ENCODE results near the gene STRA8. TPM values are rescaled to one million over a fixed set of nuclear protein-coding genes. Genes with fewer than 3 reads are reported as not detected.

Gene STRA8, protein sequence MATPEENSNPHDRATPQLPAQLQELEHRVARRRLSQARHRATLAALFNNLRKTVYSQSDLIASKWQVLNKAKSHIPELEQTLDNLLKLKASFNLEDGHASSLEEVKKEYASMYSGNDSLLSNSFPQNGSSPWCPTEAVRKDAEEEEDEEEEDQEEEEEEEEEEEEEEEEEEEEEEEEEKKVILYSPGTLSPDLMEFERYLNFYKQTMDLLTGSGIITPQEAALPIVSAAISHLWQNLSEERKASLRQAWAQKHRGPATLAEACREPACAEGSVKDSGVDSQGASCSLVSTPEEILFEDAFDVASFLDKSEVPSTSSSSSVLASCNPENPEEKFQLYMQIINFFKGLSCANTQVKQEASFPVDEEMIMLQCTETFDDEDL
- not detected in 2 replicates for total RNA-seq (2012; rRNA removed)

- Histone ChIP-seq H3K36me3 (ENCODE audit: insufficient read depth, low read length) (no peaks in the 10 kb centered on the region), H3K9me3 (replicated peaks; ENCODE audit: low read length) (no peaks in the 10 kb centered on the region), H3K27me3 (ENCODE audit: control insufficient read depth, insufficient read depth, low read length) (no peaks in the 10 kb centered on the region), H3K9ac (ENCODE audit: low read depth, low read length) (no peak within 1 kb of the TSS), H3K4me1 (ENCODE audit: control insufficient read depth, insufficient read depth, low read length) (no peaks in the 10 kb centered on the region), H3K4me3 (ENCODE audit: low read length) (no peak within 1 kb of the TSS), H3K4me2 (ENCODE audit: low read length) (no peak within 1 kb of the TSS)
Measured at GRCh38 chr7:135233570-135233969, at the start of gene STRA8. TSS of gene STRA8 (plus strand) at chr7:135233838. CDS start at chr7:135240525, 6,687 bp downstream.

- Histone ChIP-seq H3K4me1 (ENCODE audit: control insufficient read depth, insufficient read depth, low read length) (no peaks in the 10 kb centered on the region), H3K36me3 (ENCODE audit: insufficient read depth, low read length) (peaks cover 37% of the 10 kb centered on the region), H3K9me3 (replicated peaks; ENCODE audit: low read length) (peaks cover 20% of the 10 kb centered on the region), H3K27me3 (ENCODE audit: control insufficient read depth, insufficient read depth, low read length) (no peaks in the 10 kb centered on the region), H3K4me3 (ENCODE audit: low read length) (no peak overlapping the region), H3K9ac (ENCODE audit: low read depth, low read length) (no peak overlapping the region), H3K4me2 (ENCODE audit: low read length) (no peak overlapping the region)
Measured at GRCh38 chr7:135184254-135184841, 49.3 kb upstream of the STRA8 start.

GRCh38 chr7:135185471-135186260 is 48.0 kb upstream of the STRA8 start:
- Histone ChIP-seq H3K9ac (ENCODE audit: low read depth, low read length) (no peak overlapping the region), H3K9me3 (replicated peaks; ENCODE audit: low read length) (peaks cover 20% of the 10 kb centered on the region), H3K4me1 (ENCODE audit: control insufficient read depth, insufficient read depth, low read length) (no peaks in the 10 kb centered on the region), H3K36me3 (ENCODE audit: insufficient read depth, low read length) (peaks cover 37% of the 10 kb centered on the region), H3K4me2 (ENCODE audit: low read length) (no peak overlapping the region), H3K4me3 (ENCODE audit: low read length) (no peak overlapping the region), H3K27me3 (ENCODE audit: control insufficient read depth, insufficient read depth, low read length) (no peaks in the 10 kb centered on the region)

DNA sequence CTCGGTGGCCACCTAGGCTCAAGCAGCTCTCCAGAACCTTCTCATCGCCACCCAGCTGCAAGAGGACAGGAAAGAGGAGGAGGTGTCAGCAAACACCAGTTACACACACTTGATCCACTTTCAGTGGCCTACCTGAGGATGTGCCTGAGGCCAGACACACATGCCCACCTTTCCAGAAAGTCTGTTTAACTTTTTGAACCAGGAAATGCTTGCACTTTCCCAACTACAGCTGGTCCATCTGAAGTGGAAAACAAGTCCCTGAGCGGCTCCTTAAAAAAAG is 47.4 kb upstream of the STRA8 start:
- Histone ChIP-seq H3K9ac (ENCODE audit: low read depth, low read length) (no peak overlapping the region), H3K4me3 (ENCODE audit: low read length) (no peak overlapping the region), H3K36me3 (ENCODE audit: insufficient read depth, low read length) (peaks cover 37% of the 10 kb centered on the region), H3K27me3 (ENCODE audit: control insufficient read depth, insufficient read depth, low read length) (no peaks in the 10 kb centered on the region), H3K4me1 (ENCODE audit: control insufficient read depth, insufficient read depth, low read length) (no peaks in the 10 kb centered on the region), H3K4me2 (ENCODE audit: low read length) (no peak overlapping the region), H3K9me3 (replicated peaks; ENCODE audit: low read length) (peaks cover 17% of the 10 kb centered on the region)

- Histone ChIP-seq H3K4me3 (ENCODE audit: low read length) (no peak overlapping the region), H3K9me3 (replicated peaks; ENCODE audit: low read length) (peaks cover 14% of the 10 kb centered on the region), H3K4me2 (ENCODE audit: low read length) (no peak overlapping the region), H3K27me3 (ENCODE audit: control insufficient read depth, insufficient read depth, low read length) (no peaks in the 10 kb centered on the region), H3K9ac (ENCODE audit: low read depth, low read length) (no peak overlapping the region), H3K36me3 (ENCODE audit: insufficient read depth, low read length) (peaks cover 34% of the 10 kb centered on the region), H3K4me1 (ENCODE audit: control insufficient read depth, insufficient read depth, low read length) (no peaks in the 10 kb centered on the region)
Measured at GRCh38 chr7:135186841-135187253, 46.8 kb upstream of the STRA8 start.

DNA sequence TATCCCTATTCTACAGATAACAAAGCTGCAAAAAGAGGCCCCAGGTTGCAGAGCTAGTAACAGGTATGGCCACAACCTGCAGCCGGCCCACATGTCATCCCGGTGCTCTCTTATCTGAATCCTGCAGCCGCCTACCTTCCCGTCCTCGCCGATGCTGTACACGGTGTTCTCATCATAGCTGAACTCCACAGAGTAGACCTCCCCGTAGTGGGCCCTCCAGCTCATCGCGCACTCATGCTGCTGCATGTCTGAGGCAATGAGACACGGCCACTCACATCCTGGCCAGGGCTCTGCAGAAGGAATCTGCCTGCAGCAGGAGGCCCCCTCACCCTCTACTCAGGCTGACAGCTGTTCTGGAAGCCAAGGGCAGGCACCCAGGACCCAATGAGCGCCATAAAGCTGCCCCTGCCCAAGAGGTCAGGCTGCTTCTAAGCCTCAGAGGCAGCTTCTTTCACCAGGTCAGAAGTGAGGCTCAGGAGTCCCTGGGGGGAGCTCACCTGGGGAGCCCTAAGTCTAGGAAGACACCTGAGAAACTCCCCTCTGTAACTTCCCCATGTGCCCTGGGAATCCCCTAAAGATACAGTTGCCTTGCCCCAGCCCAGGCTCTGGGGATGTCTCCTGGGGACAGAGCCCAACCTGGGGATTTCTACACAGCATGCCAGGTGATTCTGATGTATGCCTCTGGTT is 45.2 kb upstream of the STRA8 start:
- no peak overlapping the region for H3K4me3 ChIP-seq (ENCODE audit: low read length)
- H3K27me3 ChIP-seq (ENCODE audit: control insufficient read depth, insufficient read depth, low read length): no peaks in the 10 kb centered on the region
- H3K36me3 ChIP-seq (ENCODE audit: insufficient read depth, low read length): peaks cover 27% of the 10 kb centered on the region
- no peaks in the 10 kb centered on the region for H3K4me1 ChIP-seq (ENCODE audit: control insufficient read depth, insufficient read depth, low read length)
- no peak overlapping the region for H3K9ac ChIP-seq (ENCODE audit: low read depth, low read length)
- no peaks in the 10 kb centered on the region for H3K9me3 ChIP-seq (replicated peaks; ENCODE audit: low read length)
- no peak overlapping the region for H3K4me2 ChIP-seq (ENCODE audit: low read length)

DNA sequence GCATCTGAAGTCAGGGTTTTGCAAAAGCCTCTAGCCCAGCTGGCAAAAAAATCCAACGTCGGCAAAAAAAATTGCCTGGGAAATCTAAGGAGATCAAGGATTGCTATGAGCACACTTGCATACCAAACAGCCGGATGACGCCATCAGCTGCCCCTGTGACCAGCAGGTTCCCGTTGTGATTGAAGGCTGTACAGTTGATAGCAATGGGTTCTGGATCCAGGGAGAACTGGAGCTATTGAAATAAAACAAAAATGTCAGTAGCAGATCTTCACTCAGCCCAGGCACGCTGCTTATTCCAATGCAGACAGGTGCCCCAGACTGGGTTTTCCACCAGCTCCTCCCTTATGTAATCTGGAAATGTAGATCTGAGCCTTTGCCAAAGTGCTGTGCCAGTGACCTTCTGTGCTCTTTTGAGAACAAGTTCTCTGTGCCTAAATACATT is 44.4 kb upstream of the STRA8 start:
- no peaks in the 10 kb centered on the region for H3K27me3 ChIP-seq (ENCODE audit: control insufficient read depth, insufficient read depth, low read length)
- H3K9me3 ChIP-seq (replicated peaks; ENCODE audit: low read length): no peaks in the 10 kb centered on the region
- H3K4me1 ChIP-seq (ENCODE audit: control insufficient read depth, insufficient read depth, low read length): no peaks in the 10 kb centered on the region
- peaks cover 24% of the 10 kb centered on the region for H3K36me3 ChIP-seq (ENCODE audit: insufficient read depth, low read length)
- H3K4me3 ChIP-seq (ENCODE audit: low read length): no peak overlapping the region
- H3K4me2 ChIP-seq (ENCODE audit: low read length): no peak overlapping the region
- H3K9ac ChIP-seq (ENCODE audit: low read depth, low read length): no peak overlapping the region

DNA sequence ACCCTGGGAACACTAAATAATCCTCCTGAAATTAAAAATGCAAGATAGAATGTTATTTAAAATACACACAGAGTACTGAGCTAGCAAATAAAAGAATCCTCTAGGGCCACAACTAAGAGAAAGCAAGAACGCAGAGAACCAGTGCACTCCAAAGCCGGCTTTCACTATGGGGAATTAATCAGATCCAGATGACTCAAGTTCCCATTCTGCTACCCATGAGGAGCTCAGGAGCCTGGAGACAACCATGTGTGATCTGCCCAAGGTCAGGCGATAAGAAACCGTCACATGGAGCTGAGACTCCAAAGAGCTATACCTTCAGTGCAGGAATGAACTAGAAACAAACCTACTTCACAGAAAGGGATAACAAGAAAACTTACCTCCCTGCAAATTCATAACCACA is 43.7 kb upstream of the STRA8 start:
- Histone ChIP-seq H3K4me1 (ENCODE audit: control insufficient read depth, insufficient read depth, low read length) (no peaks in the 10 kb centered on the region), H3K27me3 (ENCODE audit: control insufficient read depth, insufficient read depth, low read length) (no peaks in the 10 kb centered on the region), H3K36me3 (ENCODE audit: insufficient read depth, low read length) (peaks cover 26% of the 10 kb centered on the region), H3K9ac (ENCODE audit: low read depth, low read length) (no peak overlapping the region), H3K9me3 (replicated peaks; ENCODE audit: low read length) (no peaks in the 10 kb centered on the region), H3K4me3 (ENCODE audit: low read length) (no peak overlapping the region), H3K4me2 (ENCODE audit: low read length) (no peak overlapping the region)

- no peaks in the 10 kb centered on the region for H3K9me3 ChIP-seq (replicated peaks; ENCODE audit: low read length)
- H3K4me3 ChIP-seq (ENCODE audit: low read length): no peak overlapping the region
- peaks cover 25% of the 10 kb centered on the region for H3K36me3 ChIP-seq (ENCODE audit: insufficient read depth, low read length)
- no peak overlapping the region for H3K9ac ChIP-seq (ENCODE audit: low read depth, low read length)
- H3K27me3 ChIP-seq (ENCODE audit: control insufficient read depth, insufficient read depth, low read length): no peaks in the 10 kb centered on the region
- no peak overlapping the region for H3K4me2 ChIP-seq (ENCODE audit: low read length)
- H3K4me1 ChIP-seq (ENCODE audit: control insufficient read depth, insufficient read depth, low read length): no peaks in the 10 kb centered on the region
Measured at GRCh38 chr7:135190703-135191102, 42.9 kb upstream of the STRA8 start.

- Histone ChIP-seq H3K4me2 (ENCODE audit: low read length) (no peak overlapping the region), H3K4me1 (ENCODE audit: control insufficient read depth, insufficient read depth, low read length) (no peaks in the 10 kb centered on the region), H3K36me3 (ENCODE audit: insufficient read depth, low read length) (peaks cover 35% of the 10 kb centered on the region), H3K27me3 (ENCODE audit: control insufficient read depth, insufficient read depth, low read length) (no peaks in the 10 kb centered on the region), H3K9me3 (replicated peaks; ENCODE audit: low read length) (no peaks in the 10 kb centered on the region), H3K9ac (ENCODE audit: low read depth, low read length) (no peak overlapping the region), H3K4me3 (ENCODE audit: low read length) (no peak overlapping the region)
Measured at GRCh38 chr7:135192914-135193536, 40.6 kb upstream of the STRA8 start.

- no peak overlapping the region for H3K9ac ChIP-seq (ENCODE audit: low read depth, low read length)
- no peaks in the 10 kb centered on the region for H3K27me3 ChIP-seq (ENCODE audit: control insufficient read depth, insufficient read depth, low read length)
- no peaks in the 10 kb centered on the region for H3K4me1 ChIP-seq (ENCODE audit: control insufficient read depth, insufficient read depth, low read length)
- no peak overlapping the region for H3K4me3 ChIP-seq (ENCODE audit: low read length)
- H3K4me2 ChIP-seq (ENCODE audit: low read length): no peak overlapping the region
- H3K9me3 ChIP-seq (replicated peaks; ENCODE audit: low read length): no peaks in the 10 kb centered on the region
- H3K36me3 ChIP-seq (ENCODE audit: insufficient read depth, low read length): peaks cover 34% of the 10 kb centered on the region
Measured at GRCh38 chr7:135193615-135194081, 40.0 kb upstream of the STRA8 start.

Data from skeletal muscle satellite cell (primary cell).